Measurements from ENCODE around the gene COMT. TPM values are rescaled to one million over a fixed set of nuclear protein-coding genes. Genes with fewer than 3 reads are reported as not detected.

Gene COMT
- total RNA-seq, 1 donor from 2014 or later, result 221 TPM

- FAIRE-seq, result no peak
Observed at GRCh38 chr22:19988331-19988808, 46.8 kb downstream of the COMT start.

GRCh38 chr22:19988965-19989724 is 47.6 kb downstream of the COMT start:
- no peak for TF ChIP-seq CTCF (IDR thresholded peaks at IDR 0.05; ENCODE audit: insufficient read depth, low read length, severe bottlenecking)
- FAIRE-seq (no peak), DNase-seq (ENCODE audit: low read depth) (no peak)
- no peak overlapping the region for H3K4me3 ChIP-seq (ENCODE audit: low read depth, low read length)
- H3K36me3 ChIP-seq (ENCODE audit: control insufficient read depth, insufficient read depth, low read length), result no peaks in the 10 kb centered on the region
- no peaks in the 10 kb centered on the region for H3K27me3 ChIP-seq (ENCODE audit: control insufficient read depth, insufficient read depth, low read length)

More at GRCh38 chr22:19988331-19988808, 46.8 kb downstream of the COMT start:
- no peak for TF ChIP-seq CTCF (IDR thresholded peaks at IDR 0.05; ENCODE audit: insufficient read depth, low read length, severe bottlenecking)
- Histone ChIP-seq H3K27me3 (ENCODE audit: control insufficient read depth, insufficient read depth, low read length) (no peaks in the 10 kb centered on the region), H3K4me3 (ENCODE audit: low read depth, low read length) (no peak overlapping the region), H3K36me3 (ENCODE audit: control insufficient read depth, insufficient read depth, low read length) (no peaks in the 10 kb centered on the region)
- DNase-seq (ENCODE audit: low read depth), result no peak

- no peak for FAIRE-seq
- no peak for DNase-seq (ENCODE audit: low read depth)
- no peak overlapping the region for H3K4me3 ChIP-seq (ENCODE audit: low read depth, low read length)
- H3K36me3 ChIP-seq (ENCODE audit: control insufficient read depth, insufficient read depth, low read length), result no peaks in the 10 kb centered on the region
- TF ChIP-seq CTCF (IDR thresholded peaks at IDR 0.05; ENCODE audit: insufficient read depth, low read length, severe bottlenecking), result no peak
- no peaks in the 10 kb centered on the region for H3K27me3 ChIP-seq (ENCODE audit: control insufficient read depth, insufficient read depth, low read length)
Observed at GRCh38 chr22:19989725-19990067, 48.1 kb downstream of the COMT start.

GRCh38 chr22:19990188-19990587 is 48.6 kb downstream of the COMT start:
- Histone ChIP-seq H3K36me3 (ENCODE audit: control insufficient read depth, insufficient read depth, low read length) (no peaks in the 10 kb centered on the region), H3K4me3 (ENCODE audit: low read depth, low read length) (no peak overlapping the region), H3K27me3 (ENCODE audit: control insufficient read depth, insufficient read depth, low read length) (no peaks in the 10 kb centered on the region)
- TF ChIP-seq CTCF (IDR thresholded peaks at IDR 0.05; ENCODE audit: insufficient read depth, low read length, severe bottlenecking), result no peak
- DNase-seq (ENCODE audit: low read depth) (no peak), FAIRE-seq (peak; percentile 13)

- H3K4me3 ChIP-seq (ENCODE audit: low read depth, low read length), result no peak overlapping the region
- H3K27me3 ChIP-seq (ENCODE audit: control insufficient read depth, insufficient read depth, low read length), result no peaks in the 10 kb centered on the region
- no peak for TF ChIP-seq CTCF (IDR thresholded peaks at IDR 0.05; ENCODE audit: insufficient read depth, low read length, severe bottlenecking)
- H3K36me3 ChIP-seq (ENCODE audit: control insufficient read depth, insufficient read depth, low read length), result no peaks in the 10 kb centered on the region
- FAIRE-seq, result no peak
- no peak for DNase-seq (ENCODE audit: low read depth)
Observed at GRCh38 chr22:19990609-19991394, 49.2 kb downstream of the COMT start.
